Effector CD8-positive, alpha-beta T cell (primary cell): ENCODE measurements around the gene KCNG2.
A peak's percentile ranks its signal among the peaks of the same experiment; 100 is the strongest.

ENCODE experiments used
- DNase-seq: peaks from one replicate; lab custom pipeline; 2025; lab: John Stamatoyannopoulos, UW

Gene KCNG2

GRCh38 chr18:79906706-79907105 is 109.0 kb downstream of the KCNG2 start:
- no peak for DNase-seq

- no peak for DNase-seq
These were observed 113.0 kb downstream of the KCNG2 start for GRCh38 chr18:79910563-79911343.

DNA sequence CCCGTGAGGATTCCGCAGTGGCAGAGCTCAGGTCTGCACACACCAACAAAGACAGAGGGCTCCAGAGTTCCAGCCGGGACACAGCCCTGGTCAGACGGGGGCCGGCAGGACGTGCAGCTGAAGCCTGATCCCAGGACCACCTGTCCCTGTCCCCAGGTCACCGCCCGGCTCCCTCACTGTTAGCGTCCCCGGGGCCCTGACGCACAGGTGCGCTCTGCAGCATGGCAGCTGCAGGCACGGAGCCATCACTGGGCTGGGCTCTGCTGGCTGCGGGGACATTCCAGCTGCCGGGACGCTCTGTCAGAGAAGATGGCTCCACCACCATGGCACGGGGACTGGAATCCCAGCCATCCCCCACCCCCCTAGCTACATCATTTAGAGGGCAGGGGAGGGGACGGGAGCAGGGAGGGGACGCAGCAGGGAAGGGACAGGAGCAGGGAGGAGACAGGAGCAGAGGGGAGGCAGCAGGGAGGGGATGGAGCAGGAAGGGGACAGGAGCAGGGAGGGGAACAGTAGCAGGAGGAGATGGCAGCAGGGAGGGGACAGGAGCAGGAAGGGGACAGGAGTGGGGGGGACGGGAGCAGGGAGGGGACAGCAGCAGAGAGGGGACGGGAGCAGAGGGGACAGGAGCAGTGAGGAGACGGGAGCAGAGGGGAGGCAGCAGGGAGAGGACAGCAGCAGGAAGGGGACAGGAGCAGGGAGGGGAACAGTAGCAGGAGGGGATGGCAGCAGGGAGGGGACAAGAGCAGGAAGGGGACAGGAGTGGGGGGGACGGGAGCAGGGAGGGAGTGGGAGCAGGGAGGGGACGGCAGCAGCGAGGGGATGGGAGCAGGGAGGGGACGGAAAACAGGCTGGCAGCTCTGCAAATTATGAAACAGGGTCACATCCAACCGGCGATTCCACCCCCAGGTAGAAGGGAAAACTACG is 113.9 kb downstream of the KCNG2 start:
- no peak for DNase-seq

GRCh38 chr18:79912409-79912991 is 114.8 kb downstream of the KCNG2 start:
- peak; percentile 14 for DNase-seq

DNA sequence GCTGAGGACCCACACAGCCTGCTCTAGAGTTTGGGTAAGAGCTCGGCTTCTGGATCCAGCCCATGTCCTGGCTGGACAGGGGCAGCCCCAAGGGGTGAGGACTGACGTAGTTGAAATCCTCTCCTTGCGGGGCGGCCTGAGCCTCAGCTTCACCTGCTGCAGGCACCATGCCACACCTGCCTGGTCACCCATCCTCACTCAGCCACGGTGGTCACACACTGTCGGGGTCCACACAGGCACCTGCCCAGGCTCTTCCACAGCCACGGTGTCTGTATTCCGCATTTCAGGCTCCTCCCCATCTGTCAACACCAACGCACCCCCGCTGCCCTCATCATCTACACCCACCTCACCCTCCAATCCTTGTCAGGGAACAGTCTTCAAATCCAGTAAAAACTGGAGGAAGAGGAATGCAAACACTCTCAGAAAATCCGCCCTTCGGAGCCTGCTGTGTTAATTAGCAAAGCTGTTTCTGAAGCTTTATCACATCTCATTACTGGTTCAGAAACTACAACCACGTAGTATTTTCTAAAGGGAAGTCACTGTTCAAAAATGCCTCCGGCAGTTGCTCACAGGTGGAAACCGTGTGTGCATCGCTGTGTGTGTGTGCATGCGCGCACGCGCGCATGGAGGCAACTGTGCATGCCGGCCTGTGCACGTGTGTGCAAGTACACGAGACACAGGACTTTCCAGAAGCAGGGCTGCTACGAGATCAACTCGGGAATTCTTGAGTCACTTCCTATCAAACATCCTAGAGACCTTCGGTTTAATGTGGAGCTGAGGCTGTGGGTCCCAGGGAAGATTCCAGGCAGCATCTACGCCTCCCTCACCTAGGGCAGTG is 115.5 kb downstream of the KCNG2 start:
- no peak for DNase-seq

DNA sequence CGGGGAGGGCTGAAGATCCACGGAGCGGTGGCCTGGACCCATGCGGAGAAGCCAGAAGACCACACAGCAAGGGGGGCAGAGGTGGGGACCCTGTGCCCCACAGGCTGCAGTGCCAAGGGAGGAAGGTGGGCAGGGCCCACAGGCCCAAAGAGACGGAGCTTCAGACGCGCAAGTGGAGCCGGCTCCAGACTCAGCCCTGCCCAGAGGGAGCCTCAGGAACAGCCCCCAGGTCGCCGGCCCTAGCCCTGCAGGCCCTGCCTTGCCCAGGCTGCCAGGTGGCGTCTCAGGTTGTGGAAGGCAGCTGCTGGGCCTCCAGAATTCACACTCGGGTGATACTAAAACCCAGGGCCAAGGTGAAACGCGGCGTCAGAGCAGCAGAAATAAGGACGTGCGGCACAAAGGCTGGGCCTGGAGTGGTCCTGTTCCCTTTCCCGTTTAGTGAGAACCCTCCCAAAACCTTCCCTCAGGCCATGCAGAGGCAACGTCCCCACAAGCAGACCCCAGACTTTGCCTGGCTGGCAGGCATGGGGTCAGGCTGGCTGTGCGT is 116.9 kb downstream of the KCNG2 start:
- DNase-seq, result no peak

GRCh38 chr18:79915161-79916127 is 117.7 kb downstream of the KCNG2 start:
- DNase-seq, result no peak

GRCh38 chr18:79916128-79916494 is 118.4 kb downstream of the KCNG2 start:
- no peak for DNase-seq

GRCh38 chr18:79916546-79917168 is 118.9 kb downstream of the KCNG2 start:
- no peak for DNase-seq

DNA sequence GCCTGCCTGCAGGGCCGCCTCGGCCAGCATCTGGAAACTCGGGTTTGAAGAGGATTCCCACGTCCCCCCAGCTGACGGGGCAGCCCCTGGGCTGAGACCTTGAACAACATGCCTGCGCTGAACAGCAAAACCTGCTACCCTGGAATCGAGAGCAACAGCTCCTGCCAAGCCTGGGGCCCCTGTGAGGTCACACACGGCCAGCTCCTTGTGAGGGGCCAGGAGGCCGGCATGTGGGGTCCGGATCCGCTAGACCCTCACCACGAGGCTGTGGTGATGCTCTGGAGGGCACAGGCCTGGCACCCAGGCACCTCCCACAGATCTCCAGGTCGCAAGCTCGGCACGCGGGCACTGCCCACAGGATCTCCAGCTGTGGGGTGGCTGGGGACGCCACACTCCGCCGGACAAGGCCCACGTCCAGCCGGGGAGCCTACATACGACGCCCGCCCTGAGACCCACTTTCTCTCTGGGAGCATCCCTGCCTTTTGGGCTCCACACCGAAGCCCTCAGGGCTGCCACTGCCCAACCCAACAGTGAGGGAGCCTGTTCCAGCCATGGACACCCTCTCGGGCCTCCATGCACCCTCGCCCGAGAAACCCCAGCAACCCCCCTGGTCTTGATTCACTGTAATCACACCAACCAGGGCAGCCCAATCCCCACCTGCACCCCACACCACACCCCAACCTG is 119.6 kb downstream of the KCNG2 start:
- DNase-seq, result no peak

GRCh38 chr18:79917853-79918614 is 120.3 kb downstream of the KCNG2 start:
- no peak for DNase-seq

DNA sequence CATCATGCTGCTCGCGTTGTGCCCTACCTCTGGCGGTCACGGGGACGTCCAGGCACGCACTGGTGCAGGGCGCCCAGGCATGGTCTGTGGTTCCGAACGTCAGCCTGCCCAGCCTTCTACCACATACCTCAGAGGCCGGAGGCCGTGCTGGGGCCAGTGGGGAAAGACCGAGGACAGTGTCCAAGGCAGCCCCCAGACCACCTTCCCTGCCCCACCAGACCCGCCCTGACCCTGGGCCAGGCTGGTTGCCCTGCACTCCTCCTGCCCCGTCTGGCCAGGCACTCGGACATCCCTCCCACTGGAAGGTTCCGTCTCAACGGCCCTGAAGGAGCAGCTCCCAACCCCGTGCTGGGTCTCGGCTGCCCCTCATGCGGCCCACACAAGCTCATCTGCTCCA is 120.9 kb downstream of the KCNG2 start:
- no peak for DNase-seq

DNA sequence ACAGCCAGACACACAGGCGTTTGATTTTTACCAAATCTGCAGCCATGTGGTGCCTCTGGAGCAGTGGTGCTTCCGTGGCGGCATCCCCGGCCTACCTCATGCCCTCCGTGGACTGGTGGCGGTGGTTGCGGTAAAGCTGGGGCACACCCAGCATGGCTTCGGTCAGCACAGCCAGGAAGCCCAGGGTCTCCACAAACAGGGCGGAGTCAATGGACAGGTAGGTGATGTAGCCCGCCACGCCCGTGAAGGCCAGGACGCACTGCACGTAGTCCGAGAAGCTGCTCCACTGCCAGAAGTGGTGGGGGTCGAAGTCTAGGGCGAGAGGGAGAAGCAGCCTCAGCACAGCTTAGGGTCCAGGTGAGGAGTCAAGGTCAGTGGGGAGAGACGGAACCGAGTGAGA is 121.4 kb downstream of the KCNG2 start:
- DNase-seq, result no peak

DNA sequence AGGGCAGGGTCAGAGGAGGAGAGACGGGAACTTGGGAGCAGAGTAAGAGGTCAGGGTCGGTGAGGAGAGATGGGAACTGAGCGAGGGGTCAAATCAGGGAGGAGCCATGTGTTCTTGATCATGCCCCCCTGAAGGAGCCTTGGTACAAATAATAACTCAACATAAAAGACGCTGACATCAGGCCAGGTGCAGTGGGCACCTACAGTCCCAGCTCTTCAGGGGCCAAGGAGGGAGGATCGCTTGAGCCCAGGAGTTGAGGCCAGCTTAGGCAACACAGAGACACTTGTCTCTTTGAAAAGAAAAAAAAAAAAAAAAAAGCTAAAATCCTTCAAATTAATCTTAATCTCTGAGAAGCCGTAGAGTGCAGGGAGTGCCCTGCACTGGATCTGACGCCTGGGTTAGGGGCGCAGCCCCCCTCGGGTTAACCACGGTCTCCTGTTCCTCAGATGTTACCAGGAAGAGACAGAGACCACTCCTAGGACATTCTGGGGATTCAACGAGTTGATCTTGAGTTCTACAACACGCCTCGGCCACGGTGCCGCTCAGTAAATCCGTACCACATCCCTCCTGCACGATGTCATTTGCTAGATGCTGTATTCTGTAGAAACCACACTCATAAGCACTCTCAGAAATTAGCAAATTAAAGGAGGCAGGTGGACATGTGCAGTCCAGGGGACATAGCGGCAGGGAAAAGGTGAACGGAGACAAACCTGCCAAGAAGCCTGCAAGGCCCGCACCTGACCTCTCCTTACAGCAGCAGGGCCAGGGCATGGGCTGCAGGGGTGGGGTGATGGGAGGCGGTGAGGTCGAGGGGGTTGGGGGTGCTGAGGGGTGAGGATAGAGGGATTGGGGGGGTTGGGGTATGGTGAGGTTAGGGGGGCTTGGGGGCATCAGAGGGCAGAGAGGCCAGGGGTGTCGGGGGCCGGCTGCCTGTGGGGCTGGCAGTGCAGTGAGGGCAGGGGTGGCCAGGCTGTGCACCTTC is 124.5 kb downstream of the KCNG2 start:
- DNase-seq, result no peak

GRCh38 chr18:79922971-79923411 is 125.3 kb downstream of the KCNG2 start:
- no peak for DNase-seq

DNA sequence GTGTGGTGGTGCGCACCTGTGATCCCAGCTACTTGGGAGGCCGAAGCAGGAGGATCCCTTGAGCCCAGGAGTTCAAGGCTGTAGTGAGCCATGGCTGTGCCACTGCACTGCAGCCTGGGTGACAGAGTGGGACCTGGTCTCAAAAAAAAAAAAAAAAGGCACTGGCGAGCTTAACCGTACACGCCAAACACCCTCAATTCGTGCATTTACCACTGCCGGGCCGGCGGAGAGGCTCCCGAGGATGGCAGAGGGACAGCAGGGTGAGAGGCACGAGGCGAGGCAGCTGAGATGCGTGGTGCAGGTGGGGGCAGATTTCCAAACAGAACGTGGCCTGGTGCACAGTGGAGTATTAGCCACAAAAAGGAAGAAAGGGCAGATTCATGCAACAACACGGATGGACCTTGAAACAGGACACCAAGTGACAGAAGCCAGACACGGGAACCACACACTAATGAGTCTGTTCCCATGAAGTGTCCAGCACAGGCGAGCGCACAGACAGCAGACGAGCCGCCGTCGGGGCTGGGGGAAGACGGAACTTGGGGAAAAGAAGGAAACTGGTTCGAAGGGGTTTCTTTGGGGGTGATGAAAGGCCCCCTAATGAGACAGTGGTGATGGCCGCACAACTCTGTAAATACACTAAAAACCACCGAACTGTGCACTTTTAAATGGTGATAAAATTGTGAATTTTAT is 126.3 kb downstream of the KCNG2 start:
- no peak for DNase-seq
